ENCODE data around the gene PRX. TPM values are rescaled to one million over a fixed set of nuclear protein-coding genes. Genes with fewer than 3 reads are reported as not detected.
"Not testable (repeated sequence)": the region's sequence is repeated elsewhere in the genome, so short reads cannot be mapped to it uniquely, and the experiment has no call there.

The PRX gene
- polyA plus RNA-seq, 4 donors: 10.3 to 16.6 (median 11.7) TPM

DNA sequence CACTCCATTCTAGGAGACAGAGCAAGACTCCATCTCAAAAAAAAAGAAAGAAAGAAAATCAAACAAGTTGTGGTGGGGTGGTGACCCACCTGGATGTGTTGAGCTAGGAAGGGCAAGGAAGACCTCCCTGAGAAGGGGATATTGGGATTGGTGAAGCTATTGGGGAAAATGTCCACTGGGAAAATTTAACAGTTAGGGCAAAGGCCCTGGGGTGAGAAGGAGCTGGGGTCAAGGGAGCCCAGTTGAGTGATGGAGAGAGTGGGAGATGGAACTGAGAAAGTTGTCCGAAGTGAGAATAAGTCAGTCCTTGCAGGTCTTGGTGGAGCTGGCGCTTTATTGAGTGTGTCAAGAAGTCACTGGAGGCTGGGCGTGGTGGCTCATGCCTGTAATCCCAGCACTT lies 25.1 kb upstream of the PRX start:
- no peak for DNase-seq (ENCODE audit: low read depth in 4 of 4, low spot score in 3 of 4)

DNA sequence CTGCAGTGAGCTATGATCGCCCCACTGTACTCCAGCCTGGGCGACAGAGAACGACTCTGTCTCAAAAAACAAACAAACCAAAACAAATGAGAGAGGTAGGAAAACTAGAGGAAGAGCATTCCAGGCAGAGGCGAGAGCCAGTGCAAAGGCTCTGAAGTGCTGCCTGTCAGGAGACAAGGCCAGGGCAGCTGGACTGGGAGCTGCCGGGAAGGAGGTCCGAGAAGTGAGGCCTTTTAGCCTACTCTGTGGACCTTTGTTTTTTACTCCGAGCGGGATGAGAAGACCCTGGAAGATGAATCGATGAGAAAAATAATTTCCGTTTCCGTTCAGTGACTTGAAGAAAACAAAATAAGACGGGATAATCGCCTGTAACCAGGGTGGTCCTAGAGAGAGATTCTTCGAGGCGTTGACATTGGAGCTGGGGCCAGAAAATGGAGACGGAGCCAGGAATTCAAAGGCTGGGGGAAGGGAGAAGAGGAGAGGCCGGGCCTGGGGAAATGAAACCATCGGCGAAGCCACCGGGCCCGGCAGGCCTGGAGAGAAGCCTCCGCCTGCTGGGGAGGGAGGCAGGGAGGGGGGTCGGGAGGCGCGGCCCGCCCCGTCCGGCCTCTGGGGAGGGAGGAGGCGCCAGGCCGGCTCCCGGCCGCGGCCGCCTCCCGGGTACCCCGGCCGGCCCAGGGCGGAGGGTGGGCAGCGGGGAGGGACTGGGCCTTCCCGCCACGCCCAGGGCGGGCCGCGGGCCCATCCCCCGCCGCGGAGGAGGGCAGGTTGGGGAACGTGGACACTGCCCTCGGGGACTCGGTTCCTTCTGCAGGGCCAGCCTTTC lies 20.4 kb upstream of the PRX start:
- DNase-seq (ENCODE audit: low read depth in 4 of 4, low spot score in 3 of 4): peak; percentile 75 to 89 (median 87)

DNA sequence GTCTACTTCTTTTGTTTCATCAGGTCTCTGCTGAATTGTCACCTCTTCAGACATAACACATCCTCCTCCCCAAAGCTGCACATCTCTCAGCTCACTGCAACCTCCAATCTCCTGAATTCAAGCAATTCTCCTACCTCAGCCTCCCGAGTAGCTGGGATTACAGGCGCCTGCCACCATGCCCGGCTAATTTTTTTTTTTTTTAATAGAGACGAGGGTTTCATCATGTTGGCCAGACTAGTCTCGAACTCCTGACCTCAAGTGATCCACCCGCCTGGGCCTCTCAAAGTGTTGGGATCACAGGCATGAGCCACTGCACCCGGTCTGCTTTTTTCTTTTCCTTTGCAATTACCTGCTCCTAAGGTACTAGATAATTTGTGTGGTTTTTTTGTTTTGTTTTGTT lies 19.6 kb upstream of the PRX start:
- DNase-seq (ENCODE audit: low read depth in 4 of 4, low spot score in 3 of 4): not testable (repeated sequence)

DNA sequence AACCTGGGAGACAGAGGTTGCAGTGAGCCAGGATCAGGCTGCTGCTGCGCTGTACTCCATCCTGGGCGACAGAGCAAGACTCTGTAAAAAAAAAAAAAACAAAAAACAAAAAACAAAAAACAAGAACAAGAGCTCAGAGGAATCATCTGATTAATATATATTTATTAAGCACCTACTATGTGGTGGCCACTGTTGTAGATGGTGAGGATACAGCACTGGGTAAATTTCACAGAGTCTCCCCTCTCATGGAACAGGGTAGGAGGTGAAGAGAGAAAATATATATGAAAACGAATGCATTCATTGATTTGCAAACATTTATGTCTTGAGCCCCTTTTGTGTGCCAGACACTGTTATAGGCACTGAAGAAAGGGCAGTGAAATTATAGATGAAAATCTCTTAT lies 18.5 kb upstream of the PRX start:
- no peak for DNase-seq (ENCODE audit: low read depth in 4 of 4, low spot score in 3 of 4)

DNA sequence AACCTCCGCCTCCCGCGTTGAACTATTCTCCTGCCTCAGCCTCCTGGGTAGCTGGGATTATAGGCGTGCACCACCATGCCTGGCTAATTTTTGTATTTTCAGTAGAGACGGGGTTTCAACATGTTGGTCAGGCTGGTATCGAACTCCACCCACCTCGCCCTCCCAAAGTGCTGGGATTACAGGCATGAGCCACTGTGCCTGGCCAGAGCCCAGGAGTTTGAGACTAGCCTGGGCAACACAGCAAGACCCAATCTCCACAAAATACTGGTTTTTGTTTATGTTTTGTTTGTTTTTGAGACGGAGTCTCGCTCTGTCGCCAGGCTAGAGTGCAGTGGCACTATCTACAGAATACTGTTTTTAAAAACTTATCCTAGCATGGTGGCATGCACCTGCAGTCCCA lies 17.1 kb upstream of the PRX start:
- DNase-seq (ENCODE audit: low read depth in 4 of 4, low spot score in 3 of 4): not testable (repeated sequence)

DNA sequence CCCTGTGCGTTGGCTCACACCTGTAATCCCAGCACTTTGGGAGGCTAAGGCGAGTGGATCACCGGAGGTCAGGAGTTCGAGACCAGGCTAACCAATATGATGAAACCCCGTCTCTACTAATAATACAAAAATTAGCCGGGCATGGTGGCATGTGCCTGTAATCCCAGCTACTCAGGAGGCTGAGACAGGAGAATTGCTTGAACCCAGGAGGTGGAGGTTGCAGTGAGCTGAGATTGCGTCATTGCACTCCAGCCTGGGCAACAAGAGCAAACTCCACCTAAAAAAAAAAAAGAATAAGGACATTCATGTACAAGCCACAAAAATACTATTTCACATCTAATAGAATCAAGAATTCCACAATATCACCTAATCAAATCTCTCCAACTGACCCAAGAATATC lies 15.0 kb upstream of the PRX start:
- not testable (repeated sequence) for DNase-seq (ENCODE audit: low read depth in 4 of 4, low spot score in 3 of 4)

DNA sequence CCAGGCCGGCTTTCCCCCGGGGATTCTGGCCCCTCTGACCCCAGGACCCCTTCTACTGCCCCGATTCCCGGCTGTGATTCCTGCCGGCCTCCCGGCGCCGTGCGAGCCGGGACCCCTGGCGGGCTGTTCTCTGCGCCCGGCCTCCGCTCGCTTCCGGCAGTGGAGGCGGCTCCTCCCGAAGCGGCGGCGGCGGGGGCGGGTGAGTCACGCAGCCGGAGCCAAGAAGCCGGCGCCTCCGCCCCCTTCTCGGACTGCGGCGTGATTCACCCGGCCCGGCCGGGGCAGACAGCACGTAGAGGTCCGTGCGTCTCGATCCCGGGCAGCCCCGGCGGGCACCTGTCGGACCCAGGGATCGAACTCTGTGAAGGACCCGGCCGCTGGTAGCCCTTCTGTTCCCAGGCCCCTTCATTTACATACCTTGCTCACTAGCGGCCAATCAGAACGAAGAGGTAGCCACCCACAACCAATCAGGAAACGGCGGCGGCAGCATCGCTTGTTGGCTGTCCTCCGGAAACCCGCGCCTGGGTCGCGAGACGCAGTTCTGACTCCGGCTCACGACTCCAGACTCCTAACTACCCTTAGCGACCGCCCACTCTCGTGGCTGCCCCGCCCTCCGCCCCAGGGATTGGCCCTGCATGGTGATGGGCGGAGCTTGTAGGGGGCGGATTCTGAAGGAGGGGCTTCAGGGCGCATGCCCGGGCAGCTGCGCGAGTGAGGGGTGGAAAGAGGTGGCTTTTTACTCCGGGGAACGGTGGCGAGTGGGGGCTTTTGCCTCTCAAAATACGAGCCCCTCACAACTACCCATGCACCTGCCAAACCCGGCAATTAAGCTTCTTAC lies 12.5 kb upstream of the PRX start, which contains the start of gene SERTAD1:
TSS of gene SERTAD1 (minus strand) at position 543 of the 838 bp plus-strand sequence. CDS start 2,446 bp downstream, outside the sequence.
- DNase-seq (ENCODE audit: low read depth in 4 of 4, low spot score in 3 of 4): peak; percentile 98 to 99 (median 99)

DNA sequence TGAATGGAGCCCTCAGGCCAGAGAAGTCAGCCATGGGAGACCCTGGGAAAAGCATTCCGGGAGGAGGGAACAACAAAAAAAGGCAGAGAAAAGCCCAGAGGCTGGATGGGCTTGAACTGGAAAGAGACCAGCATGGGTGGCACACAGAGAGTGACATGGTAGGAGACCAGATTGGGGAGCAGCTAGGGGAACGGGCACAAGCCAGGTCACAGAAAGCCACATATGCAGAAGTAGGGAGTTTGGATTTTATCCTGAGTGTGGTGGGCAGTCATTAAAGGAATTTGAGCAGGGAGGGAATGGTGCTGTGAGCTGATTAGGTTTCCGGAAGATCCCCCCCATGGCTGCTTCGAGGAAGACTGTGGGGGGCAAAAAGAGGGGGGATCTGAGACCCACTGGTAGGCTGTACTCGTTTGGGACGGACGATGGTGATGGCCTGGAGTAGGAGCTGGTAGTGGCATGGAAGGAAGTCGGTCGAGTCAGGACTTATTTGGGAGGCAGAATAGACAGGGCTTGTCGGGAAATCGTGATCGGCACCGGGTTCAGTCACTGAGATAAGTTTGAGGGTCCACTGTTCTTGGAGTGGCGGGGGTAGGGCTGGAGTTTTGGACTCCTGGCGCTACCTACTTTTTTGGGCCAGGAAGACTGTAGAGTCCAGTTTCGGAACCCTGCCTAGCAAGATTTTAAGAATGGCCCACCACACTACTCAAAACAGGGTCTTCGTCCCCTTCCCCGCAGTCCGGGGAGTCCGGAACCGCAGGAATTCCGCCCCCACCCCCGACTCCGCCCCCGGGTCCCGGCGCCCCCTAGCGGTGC lies 11.7 kb upstream of the PRX start:
- DNase-seq (ENCODE audit: low read depth in 4 of 4, low spot score in 3 of 4): no peak

DNA sequence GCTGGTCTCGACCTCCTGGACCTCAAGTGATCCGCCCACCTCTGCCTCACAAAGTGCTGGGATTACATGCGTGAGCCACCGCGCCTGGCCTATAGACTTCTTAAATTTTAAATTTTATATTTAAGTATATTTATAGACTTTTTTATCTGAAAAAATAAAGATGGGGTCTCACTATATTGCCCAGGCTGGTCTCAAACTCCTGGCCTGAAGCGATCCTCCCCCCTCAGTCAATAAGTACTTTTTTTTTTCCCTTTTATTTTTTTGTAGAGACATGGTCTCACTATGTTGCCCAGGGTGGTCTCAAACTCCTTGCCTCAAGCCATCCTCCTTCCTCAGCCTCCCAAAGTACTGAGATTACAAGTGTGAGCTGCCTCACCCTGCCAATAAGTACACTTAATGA lies 10.8 kb upstream of the PRX start:
- DNase-seq (ENCODE audit: low read depth in 4 of 4, low spot score in 3 of 4): no peak

DNA sequence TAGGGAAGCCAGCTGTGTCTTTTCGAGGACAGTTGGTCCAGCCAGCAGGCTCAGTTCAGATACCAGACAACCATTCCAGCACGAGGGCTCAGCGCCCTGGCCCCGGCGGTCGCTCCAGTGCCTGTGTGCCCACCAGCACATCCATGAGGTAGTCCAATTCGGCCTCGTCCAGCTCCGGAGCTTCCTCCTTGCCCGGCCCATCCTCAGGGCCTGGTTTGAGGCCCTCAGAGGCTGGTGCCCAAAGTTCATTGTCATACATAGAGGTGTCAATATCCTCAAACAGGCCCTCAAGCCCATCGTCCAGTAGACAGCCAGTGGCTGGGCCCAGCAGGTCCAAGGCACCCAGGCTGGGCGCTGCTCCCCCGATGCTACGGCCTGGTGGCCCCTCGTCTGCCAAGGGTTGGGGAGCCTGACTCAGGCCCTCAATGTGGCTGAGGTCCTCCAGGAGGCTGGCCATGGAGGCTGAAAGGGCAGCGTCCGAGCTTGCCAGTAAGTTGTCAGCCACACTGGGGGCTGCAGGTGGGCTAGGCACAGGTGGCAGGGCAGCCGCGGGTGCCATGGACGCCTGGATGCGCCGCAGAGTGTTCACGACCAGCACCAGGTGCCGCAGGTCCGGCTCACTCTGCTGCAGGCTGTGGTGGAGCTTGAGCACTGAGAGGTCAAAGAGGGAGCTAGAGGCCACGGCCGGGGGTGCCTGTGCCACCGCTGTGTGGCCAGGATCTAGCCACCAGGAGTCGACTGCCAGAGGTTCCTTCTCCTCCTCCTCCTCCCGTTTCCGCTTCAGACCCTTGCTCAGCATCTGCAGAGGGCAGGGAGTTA lies 9.8 kb upstream of the PRX start:
- DNase-seq (ENCODE audit: low read depth in 4 of 4, low spot score in 3 of 4): no peak

DNA sequence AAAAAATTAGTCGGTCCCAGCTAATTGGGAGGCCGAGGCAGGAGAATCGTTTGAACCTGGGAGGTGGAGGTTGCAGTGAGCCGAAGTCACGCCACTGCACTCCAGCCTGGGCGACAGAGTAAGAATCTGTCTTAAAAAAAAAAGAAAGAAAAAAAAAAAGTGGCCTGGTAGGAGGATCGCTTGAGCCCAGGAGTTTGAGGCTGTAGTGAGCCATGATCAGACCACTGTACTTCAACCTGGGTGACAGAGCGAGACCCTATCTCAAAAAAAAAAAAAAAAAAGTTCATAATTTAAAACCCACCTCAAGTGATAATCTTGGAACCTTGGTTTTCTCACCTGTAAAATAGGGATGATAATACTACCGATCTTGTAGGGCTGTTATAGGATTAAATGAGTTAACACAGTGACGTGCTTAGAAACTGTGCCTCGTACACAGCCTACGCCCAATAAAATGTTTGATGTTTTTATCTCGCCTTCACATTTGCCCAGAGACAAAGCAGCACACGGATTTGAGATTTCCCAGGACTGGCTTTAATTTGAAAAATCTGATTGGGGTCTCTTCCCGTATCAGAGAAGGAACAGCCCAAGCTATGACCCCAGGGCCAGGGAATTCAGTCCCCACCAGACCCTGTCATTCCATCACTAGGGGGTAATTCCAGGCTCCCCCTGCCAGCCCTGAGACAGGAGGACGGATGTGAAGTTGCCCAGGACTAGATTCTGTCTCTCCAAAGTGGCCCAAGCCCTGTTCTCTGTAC lies 9.0 kb upstream of the PRX start:
- no peak for DNase-seq (ENCODE audit: low read depth in 4 of 4, low spot score in 3 of 4)

DNA sequence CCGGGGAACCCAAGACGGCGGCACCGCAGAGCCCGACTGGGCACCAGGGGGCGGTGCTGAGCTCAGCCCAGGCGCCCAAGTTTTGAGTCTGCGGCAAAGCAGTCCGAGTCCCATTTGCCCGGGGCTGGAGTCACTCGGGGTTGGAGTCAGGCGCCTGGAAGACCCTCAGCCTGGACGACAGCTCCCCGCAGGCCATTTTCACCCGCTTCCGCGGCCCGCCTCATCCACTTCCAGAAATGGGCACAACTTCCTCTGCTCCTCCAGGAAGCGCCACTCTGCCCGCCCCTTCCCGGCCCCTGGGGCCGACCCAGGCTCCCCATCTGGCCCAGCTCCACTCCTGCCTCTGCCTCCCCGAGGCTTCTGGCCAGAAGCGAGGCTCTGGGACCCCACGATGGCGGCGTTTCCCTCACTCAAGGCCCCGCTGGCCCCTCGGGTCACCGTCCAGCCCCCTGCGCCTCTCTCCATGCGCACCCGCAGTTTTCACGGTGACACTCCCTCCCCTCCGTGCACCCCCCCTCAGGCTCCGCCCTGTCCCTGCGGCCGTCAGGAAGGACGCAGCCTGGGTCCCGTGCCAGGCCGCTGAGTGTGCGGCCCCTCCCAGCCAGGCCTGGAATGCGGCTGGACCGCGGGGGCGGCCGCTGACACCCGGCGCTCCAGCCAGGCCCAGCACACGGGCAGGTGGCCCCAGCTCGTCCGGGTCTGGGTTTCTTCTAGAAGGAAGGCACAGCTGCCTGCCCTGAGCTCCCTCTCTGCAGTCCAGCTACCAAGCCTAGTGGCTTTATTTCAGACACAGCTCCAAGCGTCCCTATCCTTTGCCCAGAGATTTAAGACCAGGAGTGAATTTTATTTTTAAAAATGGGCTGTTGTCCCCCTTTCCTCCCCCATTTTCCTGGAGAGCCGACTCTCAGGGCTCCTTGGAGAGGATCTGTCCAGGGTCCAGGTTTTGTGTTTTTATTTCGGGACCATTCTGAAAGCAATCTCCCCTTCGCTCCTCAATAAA lies 7.9 kb upstream of the PRX start:
- DNase-seq (ENCODE audit: low read depth in 4 of 4, low spot score in 3 of 4): peak; percentile 74 to 91 (median 87)

DNA sequence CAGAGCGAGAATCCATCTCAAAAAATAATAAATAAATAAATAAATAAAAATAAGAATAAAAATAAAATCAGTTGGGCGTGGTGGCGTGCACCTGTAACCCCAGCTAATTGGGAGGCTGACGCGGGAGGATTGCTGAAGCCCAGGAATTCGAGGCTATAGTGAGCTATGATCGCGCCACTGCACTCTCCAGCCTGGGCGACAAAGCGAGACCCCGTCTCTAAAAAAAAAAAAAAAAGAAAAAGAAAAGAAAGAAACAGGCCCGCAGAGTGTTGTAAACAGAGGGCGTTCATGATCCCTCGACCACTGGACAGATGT lies 7.2 kb upstream of the PRX start:
- no peak for DNase-seq (ENCODE audit: low read depth in 4 of 4, low spot score in 3 of 4)

DNA sequence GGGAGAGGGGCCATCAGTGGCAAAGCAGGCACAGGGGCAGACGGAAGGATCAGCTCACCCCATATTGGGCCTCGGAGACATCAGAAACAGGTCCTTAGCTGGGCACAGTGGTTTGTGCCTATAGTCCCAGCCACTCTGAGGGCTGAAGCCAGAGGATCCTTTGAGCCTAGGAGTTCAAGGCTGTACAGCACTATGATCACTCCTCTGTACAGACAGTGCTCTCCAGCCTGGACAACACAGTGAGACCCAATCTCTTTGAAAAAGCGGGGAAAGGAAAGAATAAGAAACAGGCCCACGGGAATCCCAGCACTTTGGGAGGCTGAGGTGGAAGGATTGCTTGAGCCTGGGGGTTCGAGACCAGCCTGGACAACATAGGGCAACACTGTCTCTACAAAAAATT lies 6.6 kb upstream of the PRX start:
- no peak for DNase-seq (ENCODE audit: low read depth in 4 of 4, low spot score in 3 of 4)

DNA sequence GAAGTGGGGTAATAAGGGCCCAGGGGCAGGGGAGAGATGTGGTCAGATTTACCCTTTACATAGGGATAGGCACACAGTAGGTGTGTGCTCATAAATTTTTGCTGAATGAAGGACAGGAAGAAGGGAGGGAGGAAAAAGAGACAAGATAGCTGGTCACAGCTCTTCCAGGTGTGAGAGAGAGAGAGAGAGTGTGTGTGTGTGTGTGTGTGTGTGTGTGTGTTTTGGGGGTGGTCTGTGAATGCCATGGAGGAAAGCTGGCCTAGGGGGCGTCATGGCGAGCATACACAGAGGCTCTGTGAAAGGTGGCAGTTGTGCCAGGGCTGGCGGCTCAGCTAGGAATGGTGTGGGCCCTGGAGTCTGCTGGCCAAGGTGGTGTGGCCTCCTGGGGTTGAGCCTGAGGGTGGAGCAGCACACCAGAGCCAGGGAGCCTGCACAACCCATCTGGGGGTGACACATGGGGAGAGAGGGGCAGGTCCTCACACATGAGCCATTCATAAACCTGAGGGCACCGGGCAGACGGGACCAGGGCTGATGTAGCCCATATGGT lies 6.0 kb upstream of the PRX start:
- DNase-seq (ENCODE audit: low read depth in 4 of 4, low spot score in 3 of 4): no peak

DNA sequence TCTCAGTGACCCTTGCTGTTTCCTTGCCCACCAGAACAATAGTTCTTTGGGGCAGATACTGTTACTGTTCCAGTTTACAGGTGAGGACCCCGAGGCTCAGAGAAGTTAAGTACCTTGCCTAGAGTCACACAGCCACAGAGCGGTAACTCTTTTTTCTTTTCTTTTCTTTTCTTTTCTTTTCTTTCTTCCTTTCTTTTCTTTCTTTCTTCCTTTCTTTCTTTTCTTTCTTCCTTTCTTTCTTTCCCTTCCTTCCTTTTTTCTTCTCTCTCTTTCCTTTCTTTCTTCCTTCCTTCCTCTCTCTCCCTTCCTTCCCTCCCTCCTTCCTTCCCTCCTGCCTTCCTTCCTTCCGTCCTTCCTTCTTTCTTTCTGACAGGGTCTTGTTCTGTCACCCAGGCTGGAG lies 4.9 kb upstream of the PRX start:
- DNase-seq (ENCODE audit: low read depth in 4 of 4, low spot score in 3 of 4): no peak

DNA sequence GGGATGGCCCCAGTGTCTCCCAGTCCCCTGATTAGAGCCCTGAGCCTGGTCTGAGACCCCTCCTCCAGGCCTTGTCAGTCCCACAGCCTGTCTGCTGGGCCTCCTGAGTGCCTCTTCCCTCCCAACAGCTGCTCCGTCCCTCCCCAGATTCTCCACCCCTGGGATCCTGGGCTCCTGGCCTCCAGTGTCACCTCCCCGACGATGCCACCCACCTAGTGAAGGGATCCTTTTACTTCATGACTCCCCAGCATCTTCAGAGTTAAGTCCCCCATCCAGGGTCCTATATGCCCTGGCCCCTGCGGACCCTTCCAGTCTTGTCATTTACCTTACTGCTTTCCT lies 4.4 kb upstream of the PRX start:
- no peak for DNase-seq (ENCODE audit: low read depth in 4 of 4, low spot score in 3 of 4)

All from right renal pelvis (tissue), 4 donors.